Measurements from ENCODE around the gene APOC3. TPM values are rescaled to one million over a fixed set of nuclear protein-coding genes. Genes with fewer than 3 reads are reported as not detected.

APOC3 gene
- total and polyA plus RNA-seq, 9 of the 15 experiments (the other 6 are each of a cell fraction or from before 2014, with no cell fraction given), result 1.1 TPM; not detected in 8

DNA sequence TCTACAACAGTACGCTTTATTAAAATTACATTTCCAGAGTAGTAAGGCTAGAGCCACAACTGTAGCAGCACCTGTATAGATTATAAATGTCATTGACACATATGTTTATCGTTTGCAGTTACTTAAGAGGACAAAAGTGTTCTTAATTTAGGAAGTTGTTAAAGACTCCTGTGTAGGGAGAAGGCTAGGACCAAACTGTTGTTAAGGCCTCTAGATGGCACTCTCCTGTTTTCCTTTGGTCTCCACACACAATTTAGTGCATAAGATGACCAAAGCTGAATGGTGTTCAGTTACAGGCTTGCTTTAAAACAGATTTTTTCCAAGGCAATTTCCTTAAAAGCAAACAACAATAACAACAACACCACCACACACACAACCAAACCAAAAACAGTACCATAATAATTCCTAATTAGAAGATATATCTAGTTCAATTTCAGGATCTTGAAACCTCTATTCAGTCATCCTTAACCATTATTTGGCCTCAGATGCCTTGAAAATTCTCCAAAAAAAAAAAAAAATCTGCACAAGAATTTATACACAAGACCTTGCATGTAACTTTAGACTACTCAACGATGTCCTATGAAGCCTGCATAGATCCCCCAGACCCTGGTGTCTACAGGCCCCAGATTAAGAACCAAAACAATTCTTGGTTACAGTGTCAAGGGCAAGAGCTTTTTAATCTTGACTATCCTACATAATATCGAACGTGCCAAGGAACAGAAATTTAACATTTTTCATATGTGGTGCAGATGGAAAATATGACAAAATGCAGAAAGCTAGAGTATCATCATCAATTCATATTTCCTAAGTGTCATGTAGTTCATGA is 50.3 kb downstream of the APOC3 start (continued):
- TF ChIP-seq, protein P1, sequence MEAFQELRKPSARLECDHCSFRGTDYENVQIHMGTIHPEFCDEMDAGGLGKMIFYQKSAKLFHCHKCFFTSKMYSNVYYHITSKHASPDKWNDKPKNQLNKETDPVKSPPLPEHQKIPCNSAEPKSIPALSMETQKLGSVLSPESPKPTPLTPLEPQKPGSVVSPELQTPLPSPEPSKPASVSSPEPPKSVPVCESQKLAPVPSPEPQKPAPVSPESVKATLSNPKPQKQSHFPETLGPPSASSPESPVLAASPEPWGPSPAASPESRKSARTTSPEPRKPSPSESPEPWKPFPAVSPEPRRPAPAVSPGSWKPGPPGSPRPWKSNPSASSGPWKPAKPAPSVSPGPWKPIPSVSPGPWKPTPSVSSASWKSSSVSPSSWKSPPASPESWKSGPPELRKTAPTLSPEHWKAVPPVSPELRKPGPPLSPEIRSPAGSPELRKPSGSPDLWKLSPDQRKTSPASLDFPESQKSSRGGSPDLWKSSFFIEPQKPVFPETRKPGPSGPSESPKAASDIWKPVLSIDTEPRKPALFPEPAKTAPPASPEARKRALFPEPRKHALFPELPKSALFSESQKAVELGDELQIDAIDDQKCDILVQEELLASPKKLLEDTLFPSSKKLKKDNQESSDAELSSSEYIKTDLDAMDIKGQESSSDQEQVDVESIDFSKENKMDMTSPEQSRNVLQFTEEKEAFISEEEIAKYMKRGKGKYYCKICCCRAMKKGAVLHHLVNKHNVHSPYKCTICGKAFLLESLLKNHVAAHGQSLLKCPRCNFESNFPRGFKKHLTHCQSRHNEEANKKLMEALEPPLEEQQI (IDR thresholded peaks at IDR 0.05), result no peak
- TF ChIP-seq SMAD3 (CRISPR knock-in tag; conservative IDR thresholded peaks at IDR 0.05), result no peak
- no peak for TF ChIP-seq MCM7 (IDR thresholded peaks at IDR 0.05)
- TF ChIP-seq POLR2G (IDR thresholded peaks at IDR 0.05; ENCODE audit: low read depth, low read length), result no peak
- TF ChIP-seq ZNF583 (CRISPR knock-in tag; IDR thresholded peaks at IDR 0.05), result no peak
- no peak for TF ChIP-seq RBM25 (IDR thresholded peaks at IDR 0.05; ENCODE audit: low read depth, low read length, severe bottlenecking)
- TF ChIP-seq CEBPG (CRISPR knock-in tag; IDR thresholded peaks at IDR 0.05), result no peak
- no peak for TF ChIP-seq CEBPG (tag; conservative IDR thresholded peaks at IDR 0.05 in 1 of 2, IDR thresholded peaks at IDR 0.05 in 1 of 2)
- TF ChIP-seq RFX7 (CRISPR knock-in tag; IDR thresholded peaks at IDR 0.05), result no peak
- TF ChIP-seq, protein P2, sequence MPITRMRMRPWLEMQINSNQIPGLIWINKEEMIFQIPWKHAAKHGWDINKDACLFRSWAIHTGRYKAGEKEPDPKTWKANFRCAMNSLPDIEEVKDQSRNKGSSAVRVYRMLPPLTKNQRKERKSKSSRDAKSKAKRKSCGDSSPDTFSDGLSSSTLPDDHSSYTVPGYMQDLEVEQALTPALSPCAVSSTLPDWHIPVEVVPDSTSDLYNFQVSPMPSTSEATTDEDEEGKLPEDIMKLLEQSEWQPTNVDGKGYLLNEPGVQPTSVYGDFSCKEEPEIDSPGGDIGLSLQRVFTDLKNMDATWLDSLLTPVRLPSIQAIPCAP (CRISPR knock-in tag; IDR thresholded peaks at IDR 0.05; ENCODE audit: borderline replicate concordance), result no peak
- TF ChIP-seq, protein P3, sequence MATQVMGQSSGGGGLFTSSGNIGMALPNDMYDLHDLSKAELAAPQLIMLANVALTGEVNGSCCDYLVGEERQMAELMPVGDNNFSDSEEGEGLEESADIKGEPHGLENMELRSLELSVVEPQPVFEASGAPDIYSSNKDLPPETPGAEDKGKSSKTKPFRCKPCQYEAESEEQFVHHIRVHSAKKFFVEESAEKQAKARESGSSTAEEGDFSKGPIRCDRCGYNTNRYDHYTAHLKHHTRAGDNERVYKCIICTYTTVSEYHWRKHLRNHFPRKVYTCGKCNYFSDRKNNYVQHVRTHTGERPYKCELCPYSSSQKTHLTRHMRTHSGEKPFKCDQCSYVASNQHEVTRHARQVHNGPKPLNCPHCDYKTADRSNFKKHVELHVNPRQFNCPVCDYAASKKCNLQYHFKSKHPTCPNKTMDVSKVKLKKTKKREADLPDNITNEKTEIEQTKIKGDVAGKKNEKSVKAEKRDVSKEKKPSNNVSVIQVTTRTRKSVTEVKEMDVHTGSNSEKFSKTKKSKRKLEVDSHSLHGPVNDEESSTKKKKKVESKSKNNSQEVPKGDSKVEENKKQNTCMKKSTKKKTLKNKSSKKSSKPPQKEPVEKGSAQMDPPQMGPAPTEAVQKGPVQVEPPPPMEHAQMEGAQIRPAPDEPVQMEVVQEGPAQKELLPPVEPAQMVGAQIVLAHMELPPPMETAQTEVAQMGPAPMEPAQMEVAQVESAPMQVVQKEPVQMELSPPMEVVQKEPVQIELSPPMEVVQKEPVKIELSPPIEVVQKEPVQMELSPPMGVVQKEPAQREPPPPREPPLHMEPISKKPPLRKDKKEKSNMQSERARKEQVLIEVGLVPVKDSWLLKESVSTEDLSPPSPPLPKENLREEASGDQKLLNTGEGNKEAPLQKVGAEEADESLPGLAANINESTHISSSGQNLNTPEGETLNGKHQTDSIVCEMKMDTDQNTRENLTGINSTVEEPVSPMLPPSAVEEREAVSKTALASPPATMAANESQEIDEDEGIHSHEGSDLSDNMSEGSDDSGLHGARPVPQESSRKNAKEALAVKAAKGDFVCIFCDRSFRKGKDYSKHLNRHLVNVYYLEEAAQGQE (IDR thresholded peaks at IDR 0.05; ENCODE audit: borderline replicate concordance), result peak; percentile 74
- TF ChIP-seq, protein P3 (CRISPR knock-in tag; IDR thresholded peaks at IDR 0.05; ENCODE audit: low read depth), result no peak
- no peak for TF ChIP-seq PHB2 (IDR thresholded peaks at IDR 0.05; ENCODE audit: low read depth)
- no peak for TF ChIP-seq TCF3 (CRISPR knock-in tag; IDR thresholded peaks at IDR 0.05)
- TF ChIP-seq SP2 (IDR thresholded peaks at IDR 0.05; ENCODE audit: extremely low read depth, low read depth, low read length, poor library complexity, severe bottlenecking), result no peak
- no peak for TF ChIP-seq EP400 (IDR thresholded peaks at IDR 0.05)

All from K562 (cell line).